ENCODE measurements around the gene BRINP1. TPM values are rescaled to one million over a fixed set of nuclear protein-coding genes. Genes with fewer than 3 reads are reported as not detected.

The BRINP1 gene
- total RNA-seq, 1 experiment from 2014 or later: not detected

- ChIA-PET CTCF (no interaction called here), POLR2A (ENCODE audit: low non-redundant PET) (no interaction called here)
- Histone ChIP-seq H3K27ac (ENCODE audit: low read depth, low read length, poor library complexity, severe bottlenecking) (no peak overlapping the region), H3K27me3 (replicated peaks; ENCODE audit: insufficient read depth, low read depth, low read length, poor library complexity) (no peaks in the 10 kb centered on the region), H3K9me3 (ENCODE audit: low read depth, low read length, poor library complexity, severe bottlenecking) (no peaks in the 10 kb centered on the region), H3K4me3 (ENCODE audit: low read depth, low read length, poor library complexity, severe bottlenecking) (no peak overlapping the region), H3K36me3 (ENCODE audit: insufficient read depth, low read length, poor library complexity, severe bottlenecking) (no peaks in the 10 kb centered on the region), H3K4me1 (ENCODE audit: insufficient read depth, low read length, poor library complexity, severe bottlenecking) (no peaks in the 10 kb centered on the region)
- DNase-seq (ENCODE audit: low spot score): no peak
- intact Hi-C loops (cut with micrococcal nuclease; ENCODE audit: unreplicated experiment): no loop called here
- no TSS peak for BruUV-seq (replicated peaks)
- TF ChIP-seq CTCF (conservative IDR thresholded peaks at IDR 0.05; ENCODE audit: low read depth, low read length) (no peak), EZH2 (IDR thresholded peaks at IDR 0.05; ENCODE audit: borderline replicate concordance, low read depth, low read length, poor library complexity, severe bottlenecking) (no peak)
Observed at GRCh38 chr9:119167876-119168275, 201.4 kb downstream of the BRINP1 start.

GRCh38 chr9:119167267-119167666 is 202.0 kb downstream of the BRINP1 start:
- ChIA-PET CTCF (no interaction called here), POLR2A (ENCODE audit: low non-redundant PET) (no interaction called here)
- Histone ChIP-seq H3K27me3 (replicated peaks; ENCODE audit: insufficient read depth, low read depth, low read length, poor library complexity) (no peaks in the 10 kb centered on the region), H3K36me3 (ENCODE audit: insufficient read depth, low read length, poor library complexity, severe bottlenecking) (no peaks in the 10 kb centered on the region), H3K4me3 (ENCODE audit: low read depth, low read length, poor library complexity, severe bottlenecking) (no peak overlapping the region), H3K9me3 (ENCODE audit: low read depth, low read length, poor library complexity, severe bottlenecking) (no peaks in the 10 kb centered on the region), H3K27ac (ENCODE audit: low read depth, low read length, poor library complexity, severe bottlenecking) (no peak overlapping the region), H3K4me1 (ENCODE audit: insufficient read depth, low read length, poor library complexity, severe bottlenecking) (no peaks in the 10 kb centered on the region)
- DNase-seq (ENCODE audit: low spot score): no peak
- BruUV-seq (replicated peaks): no TSS peak
- no peak for TF ChIP-seq EZH2 (IDR thresholded peaks at IDR 0.05; ENCODE audit: borderline replicate concordance, low read depth, low read length, poor library complexity, severe bottlenecking)
- no peak for TF ChIP-seq CTCF (conservative IDR thresholded peaks at IDR 0.05; ENCODE audit: low read depth, low read length)
- intact Hi-C loops (cut with micrococcal nuclease; ENCODE audit: unreplicated experiment): no loop called here

GRCh38 chr9:119166096-119166495 is 203.1 kb downstream of the BRINP1 start:
- CTCF ChIA-PET: no interaction called here
- no TSS peak for BruUV-seq (replicated peaks)
- no peaks in the 10 kb centered on the region for H3K27me3 ChIP-seq (replicated peaks; ENCODE audit: insufficient read depth, low read depth, low read length, poor library complexity)
- H3K4me1 ChIP-seq (ENCODE audit: insufficient read depth, low read length, poor library complexity, severe bottlenecking): no peaks in the 10 kb centered on the region
- POLR2A ChIA-PET (ENCODE audit: low non-redundant PET): no interaction called here
- no peak overlapping the region for H3K27ac ChIP-seq (ENCODE audit: low read depth, low read length, poor library complexity, severe bottlenecking)
- no peaks in the 10 kb centered on the region for H3K36me3 ChIP-seq (ENCODE audit: insufficient read depth, low read length, poor library complexity, severe bottlenecking)
- intact Hi-C loops (cut with micrococcal nuclease; ENCODE audit: unreplicated experiment): no loop called here
- no peaks in the 10 kb centered on the region for H3K9me3 ChIP-seq (ENCODE audit: low read depth, low read length, poor library complexity, severe bottlenecking)
- H3K4me3 ChIP-seq (ENCODE audit: low read depth, low read length, poor library complexity, severe bottlenecking): no peak overlapping the region
- TF ChIP-seq CTCF (conservative IDR thresholded peaks at IDR 0.05; ENCODE audit: low read depth, low read length) (no peak), EZH2 (IDR thresholded peaks at IDR 0.05; ENCODE audit: borderline replicate concordance, low read depth, low read length, poor library complexity, severe bottlenecking) (no peak)
- no peak for DNase-seq (ENCODE audit: low spot score)
